ELR (cell line): ENCODE results near the gene CATSPERE.
"Not testable (repeated sequence)": the region's sequence is repeated elsewhere in the genome, so short reads cannot be mapped to it uniquely, and the experiment has no call there.

Experiments used
- DNase-seq: peaks from one replicate; pipeline ENCODE4 v3.0.0-alpha.2; 2015; ENCODE audit warnings: low read depth

Gene CATSPERE

DNA sequence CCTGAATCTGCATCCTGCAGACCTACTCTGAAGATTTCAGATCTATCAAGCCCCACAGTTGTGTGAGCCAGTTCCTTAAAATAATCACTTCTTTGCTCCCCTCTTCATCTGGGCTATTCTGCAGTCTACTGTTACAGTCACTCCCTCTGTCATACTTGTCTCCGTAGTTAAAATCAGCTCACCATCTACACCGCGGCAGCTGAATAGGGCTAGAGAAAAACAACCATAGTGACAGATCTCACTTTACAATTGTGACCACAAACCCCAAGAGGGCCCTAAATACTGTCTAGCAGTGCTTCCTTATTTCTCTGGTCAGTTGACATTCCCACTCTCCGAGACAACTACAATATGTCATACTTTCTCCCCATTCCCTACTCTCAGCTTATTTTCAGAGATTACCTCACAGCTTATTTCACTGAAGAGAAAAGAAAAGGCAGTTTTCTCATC is 204.7 kb downstream of the CATSPERE start:
- no peak for DNase-seq

DNA sequence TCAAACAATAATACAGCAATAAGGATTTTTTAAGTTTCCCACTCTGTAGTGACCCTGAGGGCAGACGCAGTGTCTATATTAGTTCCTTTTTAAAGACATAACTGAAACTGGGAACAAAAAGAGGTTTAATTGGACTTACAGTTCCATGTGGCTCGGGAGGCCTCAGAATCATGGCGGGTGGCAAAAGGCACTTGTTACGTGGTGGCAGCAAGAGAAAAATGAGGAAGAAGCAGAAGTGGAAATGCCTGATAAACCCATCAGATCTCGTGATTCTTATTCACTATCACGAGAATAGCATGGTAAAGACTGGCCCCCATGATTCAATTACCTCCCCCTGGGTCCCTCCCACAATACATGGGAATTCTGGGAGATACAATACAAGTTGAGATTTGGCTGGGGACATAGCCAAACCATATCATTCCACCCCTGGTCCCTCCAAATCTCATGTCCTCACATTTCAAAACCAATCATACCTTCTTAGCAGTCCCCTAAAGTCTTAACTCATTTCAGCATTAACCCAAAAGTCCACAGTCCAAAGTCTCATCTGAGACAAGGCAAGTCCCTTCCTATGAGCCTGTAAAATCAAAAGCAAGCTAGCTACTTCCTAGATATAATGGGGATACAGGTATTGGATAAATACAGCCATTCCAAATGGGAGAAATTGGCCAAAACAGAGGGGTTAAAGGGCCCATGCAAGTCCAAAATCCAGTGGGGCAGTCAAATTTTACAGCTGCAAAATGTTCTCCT is 205.8 kb downstream of the CATSPERE start:
- DNase-seq, result not testable (repeated sequence)

DNA sequence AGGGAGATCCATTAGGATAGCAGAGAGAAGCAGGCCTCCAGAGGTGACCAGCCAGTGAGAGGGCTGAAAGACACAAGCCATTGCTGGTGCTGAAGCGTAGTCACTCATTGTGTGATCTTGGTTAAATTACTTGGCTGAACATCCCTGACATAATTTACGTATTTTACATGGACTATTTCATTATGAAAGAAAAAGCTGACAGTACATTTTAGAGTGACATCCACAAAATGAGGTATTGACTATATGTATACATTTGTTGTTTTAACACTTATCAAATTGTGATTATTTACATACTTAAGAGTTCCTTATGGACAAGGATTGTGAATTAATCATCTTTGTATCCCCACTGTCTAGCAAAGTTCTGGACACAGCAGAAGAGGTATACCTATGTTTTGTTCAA is 206.7 kb downstream of the CATSPERE start:
- no peak for DNase-seq

DNA sequence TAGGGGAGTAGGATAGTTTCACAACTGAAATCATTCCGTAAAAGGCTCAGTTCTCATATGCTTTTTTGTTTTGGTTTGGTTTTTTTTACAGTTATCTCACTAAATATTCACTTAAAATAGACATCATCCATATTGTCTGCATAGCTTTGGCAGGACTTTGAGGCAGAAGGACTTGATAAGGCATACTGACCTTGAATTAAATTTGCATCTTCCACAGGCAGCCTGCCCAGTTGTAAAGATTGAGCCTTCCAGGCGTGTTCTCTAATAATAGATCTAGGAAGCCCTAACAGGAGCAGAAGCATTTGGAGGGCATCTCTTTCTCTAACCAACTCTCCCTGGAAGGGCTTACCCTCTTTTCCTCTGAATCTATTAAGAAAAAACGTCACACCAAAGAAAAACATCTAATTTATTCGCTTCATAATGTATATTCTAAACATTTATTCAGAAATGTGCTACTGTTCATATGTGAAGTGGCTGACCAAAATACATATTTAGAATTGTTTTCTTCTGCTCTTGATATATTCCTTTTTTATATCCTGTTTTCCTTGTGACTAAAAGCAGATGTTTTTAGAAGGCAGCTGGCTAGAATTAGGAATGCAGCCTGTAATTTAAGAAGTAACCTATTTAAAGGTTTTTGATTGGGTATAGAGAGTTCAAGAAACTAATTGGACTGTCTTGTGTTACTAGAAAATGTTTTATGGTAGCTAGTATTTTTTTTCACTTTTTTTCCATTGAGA is 212.0 kb downstream of the CATSPERE start:
- DNase-seq, result no peak

DNA sequence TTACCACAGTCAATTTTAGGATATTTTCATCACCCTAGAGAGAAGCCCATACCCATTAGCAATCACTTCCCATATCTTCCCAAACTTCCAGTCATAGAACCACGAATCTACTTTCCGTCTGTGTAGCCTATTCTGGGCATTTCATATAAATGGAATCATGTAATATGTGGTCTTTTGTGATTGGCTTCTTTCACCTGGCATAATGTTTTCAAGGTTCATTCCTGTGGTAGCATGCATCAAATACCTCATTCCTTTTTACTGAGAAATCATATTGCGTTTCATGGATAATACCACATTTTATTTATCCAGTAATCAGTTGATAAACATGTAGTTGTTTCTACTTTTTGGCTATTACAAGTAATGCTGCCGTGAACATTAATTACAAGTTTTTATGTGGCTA is 213.4 kb downstream of the CATSPERE start:
- DNase-seq, result peak; percentile 35

DNA sequence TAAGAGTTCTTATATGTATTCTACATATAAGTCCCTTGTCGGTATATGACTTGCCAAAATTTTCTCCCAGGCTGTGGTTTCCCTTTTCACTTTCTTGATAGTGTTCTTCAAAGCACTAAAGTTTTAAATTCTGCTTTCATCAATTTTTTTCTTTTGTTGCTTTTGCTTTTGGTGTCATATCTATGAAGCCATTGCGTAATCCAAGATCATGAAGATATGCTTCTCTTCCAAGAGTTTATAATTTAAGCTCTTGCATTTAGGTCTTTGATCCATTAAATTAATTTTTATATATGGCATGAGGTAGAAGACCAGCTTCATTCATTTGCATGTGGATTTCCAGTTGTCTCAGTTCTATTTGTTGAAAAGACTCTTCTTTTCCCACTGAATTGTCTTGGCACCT is 214.1 kb downstream of the CATSPERE start:
- DNase-seq, result no peak

DNA sequence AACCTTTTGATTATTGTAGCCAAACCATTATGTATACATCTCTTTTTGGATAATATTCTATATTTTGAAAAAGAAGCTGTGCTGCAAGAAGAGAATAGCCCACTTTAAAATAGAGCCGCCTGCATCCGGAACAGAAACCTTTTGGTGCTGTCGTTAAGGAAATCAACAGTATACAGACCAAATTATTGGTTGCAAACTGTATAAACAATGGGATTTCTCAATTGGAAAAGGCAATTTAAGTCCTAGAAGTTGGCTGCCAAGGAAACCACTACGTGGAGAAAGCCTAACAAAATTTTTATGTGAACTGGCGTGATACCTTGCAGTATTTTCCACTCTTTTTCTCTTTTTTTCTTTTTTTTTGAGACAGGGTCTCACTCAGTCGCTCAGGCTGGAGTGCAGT is 217.6 kb downstream of the CATSPERE start:
- no peak for DNase-seq

DNA sequence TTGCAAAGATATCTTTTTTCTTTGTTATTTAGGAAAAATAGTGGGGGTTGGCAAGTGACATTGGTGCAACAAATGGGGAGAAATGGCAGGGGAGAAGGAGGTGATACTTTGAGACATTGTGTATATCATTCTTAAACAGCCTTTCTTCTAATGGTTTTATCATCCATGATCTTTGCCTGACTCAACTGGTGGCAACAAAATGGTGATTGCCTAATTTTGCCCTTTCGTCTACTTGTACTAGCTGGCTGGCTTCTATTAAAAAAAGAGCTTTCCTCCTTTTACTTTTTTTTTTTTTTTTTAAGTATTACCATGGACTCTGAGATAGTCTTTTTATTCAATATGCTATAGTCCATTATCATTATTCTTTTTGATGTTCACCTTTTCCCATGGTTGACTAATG is 219.6 kb downstream of the CATSPERE start:
- no peak for DNase-seq

DNA sequence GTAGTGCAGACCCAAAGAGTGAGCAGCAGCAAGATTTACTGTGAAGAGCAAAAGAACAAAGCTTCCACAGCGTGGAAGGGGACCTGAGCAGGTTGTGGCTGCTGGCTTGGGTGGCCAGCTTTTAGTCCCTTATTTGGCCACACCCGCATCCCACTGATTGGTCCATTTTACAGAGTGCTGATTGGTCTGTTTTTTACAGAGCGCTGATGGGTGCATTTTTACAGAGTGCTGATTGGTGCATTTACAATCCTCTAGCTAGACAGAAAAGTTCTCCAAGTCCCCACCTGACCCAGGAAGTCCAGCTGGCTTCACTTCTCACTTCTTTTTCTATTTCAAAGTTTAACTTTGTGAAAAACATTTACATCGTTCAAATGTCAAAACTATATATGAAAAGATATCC is 221.0 kb downstream of the CATSPERE start:
- not testable (repeated sequence) for DNase-seq
